Mesendoderm (in vitro differentiated cells): Measurements from ENCODE around the gene CHRND.

ENCODE experiments used
- DNase-seq: peaks from one replicate; pipeline ENCODE4 v3.0.0; 2013
- H2AK5ac ChIP-seq: 2 replicates; pipeline ENCODE4 v1.6.1; 2013; ENCODE audit warnings: low read length, inconsistent platforms
- H2BK120ac ChIP-seq: 2 replicates; pipeline ENCODE4 v1.6.1; 2013; ENCODE audit warnings: low read depth, mild to moderate bottlenecking, low read length, moderate library complexity, mixed read lengths
- H2BK15ac ChIP-seq: replicated peaks from 2 replicates; pipeline ENCODE4 v1.6.1; 2013; ENCODE audit warnings: low read depth, mild to moderate bottlenecking, moderate library complexity
- H2BK5ac ChIP-seq: 2 replicates; pipeline ENCODE4 v1.6.1; 2013; ENCODE audit warnings: low read length, inconsistent platforms
- H3K18ac ChIP-seq: 2 replicates; pipeline ENCODE4 v1.6.1; 2013; ENCODE audit warnings: mild to moderate bottlenecking, low read length, mixed read lengths
- H3K23ac ChIP-seq: one replicate; pipeline ENCODE4 v1.6.1; 2013; ENCODE audit warnings: low read length
- H3K27ac ChIP-seq: 2 replicates; pipeline ENCODE4 v1.5.1; 2013; ENCODE audit warnings: low read depth, mild to moderate bottlenecking, inconsistent platforms, low read length, moderate library complexity
- H3K27me3 ChIP-seq: 2 replicates; pipeline ENCODE4 v1.6.1; 2013; ENCODE audit warnings: low read length, control low read depth, mild to moderate bottlenecking, inconsistent platforms; ENCODE audit not compliant: insufficient read depth, poor library complexity
- H3K36me3 ChIP-seq: 2 replicates; pipeline ENCODE4 v1.6.1; 2013; ENCODE audit warnings: low read length, inconsistent platforms; ENCODE audit not compliant: control insufficient read depth, insufficient read depth
- H3K4ac ChIP-seq: one replicate; pipeline ENCODE4 v1.6.1; 2013; ENCODE audit warnings: low read depth, mild to moderate bottlenecking, low read length, moderate library complexity
- H3K4me1 ChIP-seq: 2 replicates; pipeline ENCODE4 v1.6.1; 2013; ENCODE audit warnings: low read depth, low read length, inconsistent platforms; ENCODE audit not compliant: control insufficient read depth
- H3K4me2 ChIP-seq: 2 replicates; pipeline ENCODE4 v1.6.1; 2013; ENCODE audit warnings: low read length
- H3K4me3 ChIP-seq: 2 replicates; pipeline ENCODE4 v1.5.1; 2013; ENCODE audit warnings: mild to moderate bottlenecking, low read length
- H3K56ac ChIP-seq: one replicate; pipeline ENCODE4 v1.6.1; 2013; ENCODE audit warnings: low read length
- H3K79me1 ChIP-seq: 2 replicates; pipeline ENCODE4 v1.6.1; 2013; ENCODE audit warnings: low read length, inconsistent platforms
- H3K79me2 ChIP-seq: 2 replicates; pipeline ENCODE4 v1.6.1; 2013; ENCODE audit warnings: mild to moderate bottlenecking, low read length; ENCODE audit not compliant: control insufficient read depth, insufficient read depth
- H3K9ac ChIP-seq: 2 replicates; pipeline ENCODE4 v1.6.1; 2013; ENCODE audit warnings: low read length, inconsistent platforms
- H4K5ac ChIP-seq: one replicate; pipeline ENCODE4 v1.6.1; 2013; ENCODE audit warnings: low read length
- H4K8ac ChIP-seq: one replicate; pipeline ENCODE4 v1.6.1; 2013; ENCODE audit warnings: low read depth, mild to moderate bottlenecking, control low read depth, low read length, moderate library complexity
- WGBS: extraction: QIAGEN DNeasy Blood & Tissue Kit; methylation state at CpG from one replicate; pipeline ENCODE4 v1.1.7; 2013; ENCODE audit warnings: low lambda C conversion rate, missing lambda C conversion rate; ENCODE audit not compliant: insufficient coverage; ENCODE audit errors: extremely low coverage; 5-methylcytosine and 5-hydroxymethylcytosine counted together

The CHRND gene

GRCh38 chr2:232487385-232488096 lies 38.4 kb upstream of the CHRND start, which contains the start of gene ECEL1:
Gene ECEL1 (minus strand): TSS chr2:232487834. CDS start chr2:232486653, 1,181 bp downstream.
- peak within 1 kb of the TSS; percentile 42 for H3K56ac ChIP-seq
- H3K4me3 ChIP-seq: no peak within 1 kb of the TSS
- DNase-seq: peak; percentile 27
- H3K4ac ChIP-seq: no peak within 1 kb of the TSS
- no peak within 1 kb of the TSS for H3K18ac ChIP-seq
- no peak within 1 kb of the TSS for H2BK5ac ChIP-seq
- H2AK5ac ChIP-seq: no peak within 1 kb of the TSS
- H3K79me1 ChIP-seq: no peaks in the 10 kb centered on the region
- no peak within 1 kb of the TSS for H3K23ac ChIP-seq
- no peak within 1 kb of the TSS for H2BK120ac ChIP-seq
- no CpG with 5 or more reads among the region's 102 CpGs for WGBS
- H3K79me2 ChIP-seq: no peaks in the 10 kb centered on the region
- H3K27ac ChIP-seq: no peak within 1 kb of the TSS
- H3K4me1 ChIP-seq: no peaks in the 10 kb centered on the region
- no peak within 1 kb of the TSS for H4K8ac ChIP-seq
- H2BK15ac ChIP-seq: no peak within 1 kb of the TSS
- H3K27me3 ChIP-seq: peaks cover 25% of the 10 kb centered on the region
- no peaks in the 10 kb centered on the region for H3K36me3 ChIP-seq
- H3K4me2 ChIP-seq: peak within 1 kb of the TSS; percentile 36
- H4K5ac ChIP-seq: no peak within 1 kb of the TSS
- H3K9ac ChIP-seq: no peak within 1 kb of the TSS

- no peaks in the 10 kb centered on the region for H3K79me2 ChIP-seq
- no peaks in the 10 kb centered on the region for H3K79me1 ChIP-seq
- no peak overlapping the region for H2BK120ac ChIP-seq
- H2BK15ac ChIP-seq: no peak overlapping the region
- H3K4ac ChIP-seq: no peak overlapping the region
- no peak overlapping the region for H3K23ac ChIP-seq
- H3K4me3 ChIP-seq: no peak overlapping the region
- peak; percentile 78 for DNase-seq
- H3K27ac ChIP-seq: no peak overlapping the region
- H2BK5ac ChIP-seq: no peak overlapping the region
- peaks cover 25% of the 10 kb centered on the region for H3K27me3 ChIP-seq
- H3K9ac ChIP-seq: no peak overlapping the region
- no peak overlapping the region for H2AK5ac ChIP-seq
- no CpG with 5 or more reads among the region's 16 CpGs for WGBS
- H3K36me3 ChIP-seq: no peaks in the 10 kb centered on the region
- H3K56ac ChIP-seq: no peak overlapping the region
- no peak overlapping the region for H3K18ac ChIP-seq
- H4K5ac ChIP-seq: no peak overlapping the region
- H3K4me2 ChIP-seq: peak overlapping the region; percentile 36
- H3K4me1 ChIP-seq: no peaks in the 10 kb centered on the region
- no peak overlapping the region for H4K8ac ChIP-seq
Observed at GRCh38 chr2:232488097-232488711, 37.8 kb upstream of the CHRND start.

- Histone ChIP-seq H3K4me2 (no peak overlapping the region), H3K4me1 (no peaks in the 10 kb centered on the region), H2BK120ac (no peak overlapping the region), H3K56ac (no peak overlapping the region), H3K36me3 (no peaks in the 10 kb centered on the region), H2AK5ac (no peak overlapping the region), H3K79me2 (no peaks in the 10 kb centered on the region), H2BK5ac (no peak overlapping the region), H3K23ac (no peak overlapping the region), H4K8ac (no peak overlapping the region), H2BK15ac (no peak overlapping the region), H3K4ac (no peak overlapping the region), H3K27me3 (peaks cover 25% of the 10 kb centered on the region), H3K79me1 (no peaks in the 10 kb centered on the region), H3K27ac (no peak overlapping the region), H3K18ac (no peak overlapping the region), H4K5ac (no peak overlapping the region), H3K4me3 (no peak overlapping the region), H3K9ac (no peak overlapping the region)
- no peak for DNase-seq
- no CpG with 5 or more reads among the region's 5 CpGs for WGBS
Observed at GRCh38 chr2:232488721-232489300, 37.1 kb upstream of the CHRND start.

GRCh38 chr2:232489516-232490220 lies 36.3 kb upstream of the CHRND start:
- no peaks in the 10 kb centered on the region for H3K4me1 ChIP-seq
- no peak for DNase-seq
- no peak overlapping the region for H2BK5ac ChIP-seq
- H3K4ac ChIP-seq: no peak overlapping the region
- peaks cover 25% of the 10 kb centered on the region for H3K27me3 ChIP-seq
- H3K56ac ChIP-seq: no peak overlapping the region
- no peak overlapping the region for H3K23ac ChIP-seq
- no peak overlapping the region for H4K5ac ChIP-seq
- no peak overlapping the region for H2AK5ac ChIP-seq
- no peak overlapping the region for H3K4me3 ChIP-seq
- H3K9ac ChIP-seq: no peak overlapping the region
- WGBS: no CpG with 5 or more reads among the region's 9 CpGs
- H3K79me2 ChIP-seq: no peaks in the 10 kb centered on the region
- H3K27ac ChIP-seq: no peak overlapping the region
- no peak overlapping the region for H3K4me2 ChIP-seq
- H4K8ac ChIP-seq: no peak overlapping the region
- no peaks in the 10 kb centered on the region for H3K79me1 ChIP-seq
- H3K18ac ChIP-seq: no peak overlapping the region
- H3K36me3 ChIP-seq: no peaks in the 10 kb centered on the region
- H2BK15ac ChIP-seq: no peak overlapping the region
- no peak overlapping the region for H2BK120ac ChIP-seq

- no peak overlapping the region for H4K8ac ChIP-seq
- H3K9ac ChIP-seq: no peak overlapping the region
- no peak overlapping the region for H3K56ac ChIP-seq
- no peak overlapping the region for H3K27ac ChIP-seq
- no peak overlapping the region for H3K4me3 ChIP-seq
- H2AK5ac ChIP-seq: no peak overlapping the region
- H3K23ac ChIP-seq: no peak overlapping the region
- H3K4ac ChIP-seq: no peak overlapping the region
- no peaks in the 10 kb centered on the region for H3K79me1 ChIP-seq
- H3K27me3 ChIP-seq: peaks cover 19% of the 10 kb centered on the region
- no peak overlapping the region for H3K18ac ChIP-seq
- no peaks in the 10 kb centered on the region for H3K4me1 ChIP-seq
- H2BK120ac ChIP-seq: no peak overlapping the region
- H2BK5ac ChIP-seq: no peak overlapping the region
- H3K36me3 ChIP-seq: no peaks in the 10 kb centered on the region
- H3K4me2 ChIP-seq: no peak overlapping the region
- DNase-seq: no peak
- no CpG with 5 or more reads among the region's 30 CpGs for WGBS
- H2BK15ac ChIP-seq: no peak overlapping the region
- no peaks in the 10 kb centered on the region for H3K79me2 ChIP-seq
- H4K5ac ChIP-seq: no peak overlapping the region
Observed at GRCh38 chr2:232490221-232491138, 35.5 kb upstream of the CHRND start.
